ENCODE results near the gene DEPDC4. TPM values are rescaled to one million over a fixed set of nuclear protein-coding genes. Genes with fewer than 3 reads are reported as not detected.

DEPDC4 gene
- total RNA-seq, 2 donors from 2014 or later = 0.44 TPM; not detected in 1

DNA sequence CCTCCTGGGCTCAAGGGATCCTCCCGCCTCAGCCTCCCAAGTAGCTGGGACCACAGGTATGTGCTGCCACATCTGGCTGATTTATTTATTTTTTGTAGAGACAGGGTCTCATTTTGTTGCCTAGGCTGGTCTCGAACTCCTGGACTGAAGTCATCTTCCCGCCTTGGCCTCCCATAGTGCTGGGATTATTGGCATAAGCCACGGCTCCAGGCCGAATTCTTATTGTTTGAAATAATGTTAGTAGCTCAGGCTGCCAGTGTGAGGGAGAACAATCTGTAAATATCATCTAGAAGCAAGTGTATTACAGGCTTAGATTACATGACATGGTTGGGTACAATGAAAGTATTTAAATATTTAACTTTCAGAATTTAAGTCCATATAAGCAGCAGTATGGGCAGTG lies 58.0 kb downstream of the DEPDC4 start:
- Histone ChIP-seq H3K36me3 (peaks cover 66% of the 10 kb centered on the region), H3K27ac (no peak overlapping the region), H3K4me1 (no peaks in the 10 kb centered on the region), H3K27me3 (no peaks in the 10 kb centered on the region), H3K4me3 (no peak overlapping the region), H3K9me3 (no peaks in the 10 kb centered on the region)
- DNase-seq (ENCODE audit: low spot score) = peak; percentile 23
- TF ChIP-seq, protein P1, sequence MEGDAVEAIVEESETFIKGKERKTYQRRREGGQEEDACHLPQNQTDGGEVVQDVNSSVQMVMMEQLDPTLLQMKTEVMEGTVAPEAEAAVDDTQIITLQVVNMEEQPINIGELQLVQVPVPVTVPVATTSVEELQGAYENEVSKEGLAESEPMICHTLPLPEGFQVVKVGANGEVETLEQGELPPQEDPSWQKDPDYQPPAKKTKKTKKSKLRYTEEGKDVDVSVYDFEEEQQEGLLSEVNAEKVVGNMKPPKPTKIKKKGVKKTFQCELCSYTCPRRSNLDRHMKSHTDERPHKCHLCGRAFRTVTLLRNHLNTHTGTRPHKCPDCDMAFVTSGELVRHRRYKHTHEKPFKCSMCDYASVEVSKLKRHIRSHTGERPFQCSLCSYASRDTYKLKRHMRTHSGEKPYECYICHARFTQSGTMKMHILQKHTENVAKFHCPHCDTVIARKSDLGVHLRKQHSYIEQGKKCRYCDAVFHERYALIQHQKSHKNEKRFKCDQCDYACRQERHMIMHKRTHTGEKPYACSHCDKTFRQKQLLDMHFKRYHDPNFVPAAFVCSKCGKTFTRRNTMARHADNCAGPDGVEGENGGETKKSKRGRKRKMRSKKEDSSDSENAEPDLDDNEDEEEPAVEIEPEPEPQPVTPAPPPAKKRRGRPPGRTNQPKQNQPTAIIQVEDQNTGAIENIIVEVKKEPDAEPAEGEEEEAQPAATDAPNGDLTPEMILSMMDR (IDR thresholded peaks at IDR 0.05) = no peak

DNA sequence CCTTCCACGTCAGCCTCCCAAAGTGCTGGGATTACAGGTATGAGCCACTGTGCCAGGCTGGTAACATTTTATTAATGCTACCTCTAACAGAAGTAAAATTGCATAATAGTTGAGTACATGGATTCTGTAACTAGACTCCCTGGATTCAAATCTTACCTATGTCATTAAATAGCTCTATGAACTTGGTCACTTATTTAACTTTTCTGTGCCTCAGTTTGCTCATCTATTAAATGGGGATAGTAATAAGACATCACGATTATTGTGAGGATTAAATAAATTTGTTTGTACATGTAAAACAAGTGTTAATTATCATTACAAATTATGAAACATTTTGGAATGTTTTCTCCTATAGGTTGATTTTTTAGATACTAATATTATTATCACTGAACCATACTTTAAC lies 59.6 kb downstream of the DEPDC4 start:
- Histone ChIP-seq H3K4me1 (no peaks in the 10 kb centered on the region), H3K27ac (no peak overlapping the region), H3K4me3 (no peak overlapping the region), H3K36me3 (peaks cover 50% of the 10 kb centered on the region), H3K9me3 (no peaks in the 10 kb centered on the region), H3K27me3 (no peaks in the 10 kb centered on the region)
- TF ChIP-seq, protein P1 (IDR thresholded peaks at IDR 0.05) = no peak
- DNase-seq (ENCODE audit: low spot score) = no peak

DNA sequence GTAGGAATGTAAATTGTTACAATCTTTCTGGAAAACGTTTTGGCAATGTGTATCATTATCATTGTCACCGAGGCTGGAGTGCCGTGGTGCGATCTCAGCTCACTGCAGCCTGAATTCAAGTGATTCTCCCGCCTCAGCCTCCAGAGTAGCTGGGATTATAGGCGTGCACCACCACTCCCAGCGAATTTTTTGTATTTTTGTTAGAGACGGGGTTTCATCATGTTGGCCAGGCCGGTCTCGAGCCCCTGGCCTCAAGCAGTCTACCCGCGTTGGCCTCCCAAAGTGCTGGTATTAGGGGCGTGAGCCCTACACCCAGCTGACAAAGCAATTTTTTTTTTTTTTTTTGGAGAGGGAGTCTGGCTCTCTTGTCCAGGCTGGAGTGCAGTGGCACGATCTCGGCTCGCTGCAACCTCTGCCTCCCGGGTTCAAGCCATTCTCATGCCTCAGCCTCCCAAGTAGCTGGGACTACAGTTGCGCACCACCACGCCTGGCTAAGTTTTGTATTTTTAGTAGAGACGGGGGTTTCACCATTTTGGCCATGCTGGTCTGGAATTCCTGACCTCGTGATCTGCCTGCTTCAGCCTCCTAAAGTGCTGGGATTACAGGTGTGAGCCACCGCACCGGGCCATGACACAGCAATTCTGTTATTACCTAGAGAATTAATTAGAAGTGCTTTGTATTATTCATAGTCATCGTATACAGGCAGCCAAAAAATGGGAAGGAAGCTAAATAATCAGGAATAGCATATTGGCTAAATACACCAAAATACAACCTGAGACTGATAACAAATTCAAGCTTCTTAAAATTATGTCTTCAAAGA lies 65.1 kb downstream of the DEPDC4 start:
- TF ChIP-seq, protein P1 (IDR thresholded peaks at IDR 0.05) = no peak
- Histone ChIP-seq H3K9me3 (no peaks in the 10 kb centered on the region), H3K36me3 (peaks cover under 1% of the 10 kb centered on the region), H3K27me3 (no peaks in the 10 kb centered on the region), H3K4me3 (peak overlapping the region; percentile 68 to 83), H3K4me1 (peaks cover 0 to 26% of the 10 kb centered on the region in 2 donors), H3K27ac (no peak overlapping the region)
- no peak for DNase-seq (ENCODE audit: low spot score)

DNA sequence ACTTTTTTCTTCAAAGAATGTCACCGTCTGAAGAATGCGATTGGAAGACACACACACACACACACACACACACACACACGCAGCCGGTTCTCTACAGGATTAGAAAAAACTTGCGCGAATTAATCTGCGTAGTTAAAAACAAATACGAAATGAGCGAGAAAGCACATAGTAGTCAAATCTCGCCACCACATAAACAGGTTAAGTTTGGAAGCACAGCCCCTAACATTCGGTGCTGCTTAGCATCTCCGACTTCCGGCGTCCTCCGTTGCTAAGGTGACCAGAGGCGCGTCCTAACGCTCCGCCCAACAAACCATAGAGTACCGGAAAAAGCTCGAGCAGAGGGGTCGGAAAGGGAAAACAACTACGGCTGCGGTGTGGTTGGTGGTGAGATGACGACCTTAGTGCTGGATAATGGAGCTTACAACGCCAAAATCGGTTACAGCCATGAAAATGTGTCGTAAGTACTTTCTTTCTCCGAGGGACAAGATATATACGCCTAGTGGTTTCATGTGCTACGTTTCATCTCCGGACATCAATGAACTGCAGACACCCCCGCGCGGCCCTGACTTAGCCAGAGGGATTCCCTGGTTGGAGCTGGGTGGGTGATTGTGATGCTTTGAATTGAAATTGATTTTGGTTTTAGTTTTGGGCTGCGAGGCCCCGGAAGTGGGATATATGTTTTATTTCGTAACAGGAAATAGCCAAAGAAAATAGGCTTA lies 66.3 kb downstream of the DEPDC4 start, which contains the start of gene ACTR6:
ACTR6 (plus strand) TSS at position 353 of the 719 bp plus-strand sequence; CDS start at position 390, 37 bp downstream.
- TF ChIP-seq, protein P1 (IDR thresholded peaks at IDR 0.05) = no peak
- peak; percentile 94 for DNase-seq (ENCODE audit: low spot score)
- no peaks in the 10 kb centered on the region for H3K27me3 ChIP-seq
- H3K4me3 ChIP-seq = peak within 1 kb of the TSS; percentile 68 to 83
- H3K36me3 ChIP-seq = no peaks in the 10 kb centered on the region
- H3K9me3 ChIP-seq = no peaks in the 10 kb centered on the region
- peak within 1 kb of the TSS; percentile 75 to 78 for H3K27ac ChIP-seq
- H3K4me1 ChIP-seq = peaks cover 0 to 26% of the 10 kb centered on the region in 2 donors

DNA sequence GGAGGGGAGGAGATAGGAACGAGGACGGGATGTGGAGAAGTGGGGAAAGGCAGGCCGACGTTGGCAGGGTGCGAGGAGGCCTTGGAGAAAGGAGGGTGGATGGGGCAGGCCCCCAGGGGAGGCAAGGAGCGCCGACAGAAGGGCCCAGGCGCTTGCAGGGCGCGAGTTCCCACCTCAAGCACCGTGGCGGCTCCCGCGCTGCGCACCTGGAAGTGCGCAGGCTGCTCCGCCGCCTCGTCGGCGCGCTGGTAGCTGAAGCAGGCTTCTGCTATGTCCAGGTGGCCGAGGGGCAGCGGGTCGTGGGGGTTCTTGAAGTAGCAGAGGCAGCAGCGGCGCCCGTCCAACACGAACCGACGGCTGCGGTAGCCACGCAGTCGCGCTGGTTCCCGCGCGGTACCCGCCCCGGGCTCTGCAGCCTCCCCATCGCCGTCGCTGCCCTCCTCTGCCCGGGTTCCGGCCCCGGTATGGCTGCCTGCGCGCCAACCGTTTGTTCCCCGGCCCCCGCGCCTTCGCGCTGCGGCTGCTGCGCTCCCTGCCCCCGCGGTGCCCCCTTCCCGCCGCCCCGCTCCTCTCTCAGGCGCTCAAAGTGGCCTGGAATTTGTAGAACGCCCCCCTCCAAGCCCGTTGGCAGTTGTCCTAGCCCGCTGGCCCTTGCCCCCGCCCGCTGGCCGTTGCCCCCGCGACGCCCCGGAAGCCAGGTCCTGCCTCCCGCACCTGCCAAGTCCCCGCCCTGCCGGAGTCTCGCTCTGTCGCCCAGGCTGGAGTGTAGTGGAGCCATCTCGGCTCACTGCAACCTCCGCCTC lies 67.3 kb downstream of the DEPDC4 start:
- peak; percentile 63 for DNase-seq (ENCODE audit: low spot score)
- Histone ChIP-seq H3K36me3 (no peaks in the 10 kb centered on the region), H3K9me3 (no peaks in the 10 kb centered on the region), H3K27me3 (no peaks in the 10 kb centered on the region), H3K4me3 (peak overlapping the region; percentile 68 to 83), H3K4me1 (peaks cover 0 to 26% of the 10 kb centered on the region in 2 donors), H3K27ac (peak overlapping the region; percentile 74 to 75)
- TF ChIP-seq, protein P1 (IDR thresholded peaks at IDR 0.05) = no peak

All from right atrium auricular region (tissue), 2 donors.